Vagina (tissue), 2 donors: ENCODE results near the gene METTL23. TPM values are rescaled to one million over a fixed set of nuclear protein-coding genes. Genes with fewer than 3 reads are reported as not detected.
A peak's percentile ranks its signal among the peaks of the same experiment; 100 is the strongest.
"Not testable (repeated sequence)": the region's sequence is repeated elsewhere in the genome, so short reads cannot be mapped to it uniquely, and the experiment has no call there.

Experiments
- DNase-seq, 2 donors: peaks; one replicate each; pipeline ENCODE4 v3.0.0-alpha.2; 2017; ENCODE audit errors: extremely low spot score in 2 of 2
- H3K27ac ChIP-seq: fragments of 200-600 bp; sonication (generic); one replicate; pipeline ENCODE4 v1.5.1; 2019
- H3K27me3 ChIP-seq: fragments of 200-600 bp; sonication (generic); one replicate; pipeline ENCODE4 v1.5.1; 2019
- H3K36me3 ChIP-seq, 2 donors: fragments of 200-600 bp; sonication (generic); one replicate each; pipeline ENCODE4 v1.5.1; 2017 to 2019
- H3K4me1 ChIP-seq: fragments of 200-600 bp; sonication (generic); one replicate; pipeline ENCODE4 v1.5.1; 2019
- H3K4me3 ChIP-seq, 2 donors: fragments of 200-600 bp; sonication (generic); 1 replicate in 1 of 2; 2 replicates in 1 of 2; pipeline ENCODE4 v1.5.1; 2016 to 2019
- H3K9me3 ChIP-seq: fragments of 200-600 bp; sonication (generic); one replicate; pipeline ENCODE4 v1.5.1; 2019
- CTCF ChIP-seq, 3 experiments: fragments of 450-650 bp in 2 of 3; fragments of 200-600 bp in 1 of 3; sonication (generic) in 1 of 3; IDR thresholded peaks; one replicate each; pipeline ENCODE4 v1.5.1; 2017 to 2019; ENCODE audit warnings: antibody characterized with exemption in 3 of 3, mild to moderate bottlenecking in 2 of 3, moderate library complexity in 2 of 3
- POLR2A ChIP-seq, 2 donors: fragments of 450-650 bp; IDR thresholded peaks; one replicate each; pipeline ENCODE4 v1.6.1; 2017; ENCODE audit warnings: antibody characterized with exemption in 2 of 2, mild to moderate bottlenecking in 2 of 2, moderate library complexity in 2 of 2
- POLR2AphosphoS5 ChIP-seq, 2 donors: sonication (generic); formaldehyde crosslinking; IDR thresholded peaks; one replicate each; pipeline ENCODE4 v1.9.0; 2017; ENCODE audit warnings: antibody characterized with exemption in 2 of 2, mild to moderate bottlenecking in 2 of 2, low read depth in 1 of 2; ENCODE audit not compliant: insufficient read depth in 1 of 2
- intact Hi-C: fragments of 100-400 bp; cut with DNase I; formaldehyde crosslinking; loops from one replicate; pipeline ENCODE4 v1.15.1; 2023
- total RNA-seq: library from RNA; depleted of rRNA; stranded (reverse); fragments of >200 nt; gene quantifications from one replicate; pipeline ENCODE4 v1.2.3, GENCODE V29; 2016

METTL23 gene
- total RNA-seq, 1 donor from 2014 or later, result 20.9 TPM

GRCh38 chr17:76738468-76738850 is 11.8 kb downstream of the METTL23 start:
- DNase-seq, result no peak
- H3K27ac ChIP-seq, result peak overlapping the region; percentile 99
- TF ChIP-seq CTCF (IDR thresholded peaks at IDR 0.05) (no peak), POLR2AphosphoS5 (IDR thresholded peaks at IDR 0.05; ENCODE audit: insufficient read depth in 1 of 2, low read depth in 1 of 2) (no peak), POLR2A (IDR thresholded peaks at IDR 0.05) (no peak)
- no peaks in the 10 kb centered on the region for H3K27me3 ChIP-seq
- H3K9me3 ChIP-seq, result no peaks in the 10 kb centered on the region
- H3K36me3 ChIP-seq, result peaks cover 0 to 38% of the 10 kb centered on the region in 2 donors
- peak overlapping the region; percentile 98 to 100 for H3K4me3 ChIP-seq
- peaks cover 54% of the 10 kb centered on the region for H3K4me1 ChIP-seq
- intact Hi-C loops, result no loop called here

GRCh38 chr17:76739568-76740115 is 13.0 kb downstream of the METTL23 start:
- H3K4me3 ChIP-seq, H3K9me3 ChIP-seq, intact Hi-C loops, H3K27me3 ChIP-seq, DNase-seq: not testable (repeated sequence)
- Histone ChIP-seq H3K4me1 (peaks cover 42% of the 10 kb centered on the region), H3K36me3 (peaks cover 0 to 37% of the 10 kb centered on the region in 2 donors), H3K27ac (peak overlapping the region; percentile 15)

DNA sequence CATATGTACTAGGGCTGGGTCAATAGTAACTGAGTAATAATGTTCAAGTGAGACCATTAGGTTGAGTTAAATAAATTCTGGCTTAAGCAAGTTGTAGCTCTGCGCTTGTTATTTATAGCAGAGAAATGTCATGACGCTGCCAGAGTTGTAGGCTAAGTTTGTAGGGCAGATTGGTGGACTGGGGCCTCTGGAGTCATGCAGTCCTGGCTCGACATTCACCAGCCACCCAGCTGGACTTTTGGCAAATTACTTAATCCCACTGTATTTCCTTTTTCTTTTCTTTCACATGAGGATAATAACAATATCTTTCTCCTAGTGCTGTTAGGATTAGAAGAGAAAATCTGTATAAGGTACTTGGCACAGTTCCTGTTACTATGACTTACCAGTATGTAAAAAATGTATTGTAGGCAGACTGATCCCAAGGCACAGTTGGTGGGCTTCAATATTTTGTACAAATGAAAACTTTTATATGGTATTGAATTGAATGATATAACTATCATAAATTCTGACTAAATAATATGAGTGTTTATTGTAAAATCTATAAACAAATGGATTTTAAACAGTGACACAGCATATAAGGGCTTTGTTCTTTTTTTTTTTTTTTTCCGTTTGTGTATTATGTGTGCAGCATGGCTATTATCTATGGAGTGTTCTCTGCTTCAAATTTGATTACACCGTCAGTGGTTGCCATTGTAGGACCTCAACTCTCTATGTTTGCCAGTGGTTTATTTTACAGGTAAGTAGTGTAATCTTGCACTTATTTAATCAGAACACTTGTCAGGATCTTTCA is 13.9 kb downstream of the METTL23 start:
- H3K27me3 ChIP-seq, result no peaks in the 10 kb centered on the region
- peaks cover 0 to 38% of the 10 kb centered on the region in 2 donors for H3K36me3 ChIP-seq
- H3K27ac ChIP-seq, result peak overlapping the region; percentile 15
- no peak for DNase-seq
- H3K4me1 ChIP-seq, result peaks cover 33% of the 10 kb centered on the region
- H3K9me3 ChIP-seq, result no peaks in the 10 kb centered on the region
- intact Hi-C loops, result no loop called here
- TF ChIP-seq CTCF (IDR thresholded peaks at IDR 0.05) (no peak), POLR2A (IDR thresholded peaks at IDR 0.05) (no peak)
- H3K4me3 ChIP-seq, result no peak overlapping the region

DNA sequence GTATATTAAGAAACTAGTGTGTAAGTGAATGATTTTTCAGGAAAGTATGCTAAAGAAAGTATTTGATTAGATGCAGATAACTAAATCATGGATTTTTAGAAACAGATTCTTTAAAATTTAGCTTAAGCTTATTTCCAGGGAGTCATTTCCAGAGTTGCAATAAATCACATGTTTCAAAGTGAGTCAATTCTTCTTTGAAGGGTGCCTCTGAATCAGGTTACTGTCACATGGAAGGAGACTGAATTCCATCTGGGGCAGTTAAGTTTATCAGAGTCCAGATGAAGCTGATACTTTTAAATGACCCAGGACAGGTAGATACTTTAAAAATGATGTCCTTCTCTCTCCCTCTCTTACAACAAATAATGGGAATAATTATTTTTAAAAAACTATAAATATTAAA is 16.3 kb downstream of the METTL23 start:
- no peaks in the 10 kb centered on the region for H3K9me3 ChIP-seq
- intact Hi-C loops, result no loop called here
- H3K27me3 ChIP-seq, result no peaks in the 10 kb centered on the region
- peaks cover 30% of the 10 kb centered on the region for H3K4me1 ChIP-seq
- peaks cover 0 to 45% of the 10 kb centered on the region in 2 donors for H3K36me3 ChIP-seq
- TF ChIP-seq CTCF (IDR thresholded peaks at IDR 0.05) (no peak), POLR2AphosphoS5 (IDR thresholded peaks at IDR 0.05; ENCODE audit: insufficient read depth in 1 of 2, low read depth in 1 of 2) (no peak), POLR2A (IDR thresholded peaks at IDR 0.05) (no peak)
- no peak for DNase-seq
- H3K27ac ChIP-seq, result no peak overlapping the region
- no peak overlapping the region for H3K4me3 ChIP-seq

GRCh38 chr17:76744747-76745146 is 18.1 kb downstream of the METTL23 start:
- Histone ChIP-seq H3K4me1 (peaks cover 13% of the 10 kb centered on the region), H3K9me3 (no peaks in the 10 kb centered on the region), H3K4me3 (no peak overlapping the region), H3K27me3 (no peaks in the 10 kb centered on the region), H3K27ac (no peak overlapping the region), H3K36me3 (peaks cover 0 to 48% of the 10 kb centered on the region in 2 donors)
- intact Hi-C loops, result no loop called here
- no peak for DNase-seq
- no peak for TF ChIP-seq POLR2A (IDR thresholded peaks at IDR 0.05)
- TF ChIP-seq POLR2AphosphoS5 (IDR thresholded peaks at IDR 0.05; ENCODE audit: insufficient read depth in 1 of 2, low read depth in 1 of 2), result no peak
- TF ChIP-seq CTCF (IDR thresholded peaks at IDR 0.05), result no peak

GRCh38 chr17:76745785-76746184 is 19.1 kb downstream of the METTL23 start:
- H3K4me3 ChIP-seq, H3K4me1 ChIP-seq, H3K27me3 ChIP-seq, intact Hi-C loops, H3K27ac ChIP-seq, DNase-seq, H3K9me3 ChIP-seq: not testable (repeated sequence)
- peaks cover 0 to 48% of the 10 kb centered on the region in 2 donors for H3K36me3 ChIP-seq
